Measurements from ENCODE around the gene IQCE.
"Not testable (repeated sequence)": the region's sequence is repeated elsewhere in the genome, so short reads cannot be mapped to it uniquely, and the experiment has no call there.

GRCh38 chr7:2534214-2534613, 24.6 kb upstream of the IQCE start:
- TF ChIP-seq CTCF (IDR thresholded peaks at IDR 0.05; ENCODE audit: low read length); EZH2 (IDR thresholded peaks at IDR 0.05; ENCODE audit: borderline replicate concordance, low read length): not testable (repeated sequence)
